Measurements from ENCODE around the gene SART1. TPM values are rescaled to one million over a fixed set of nuclear protein-coding genes. Genes with fewer than 3 reads are reported as not detected.

Gene SART1, protein sequence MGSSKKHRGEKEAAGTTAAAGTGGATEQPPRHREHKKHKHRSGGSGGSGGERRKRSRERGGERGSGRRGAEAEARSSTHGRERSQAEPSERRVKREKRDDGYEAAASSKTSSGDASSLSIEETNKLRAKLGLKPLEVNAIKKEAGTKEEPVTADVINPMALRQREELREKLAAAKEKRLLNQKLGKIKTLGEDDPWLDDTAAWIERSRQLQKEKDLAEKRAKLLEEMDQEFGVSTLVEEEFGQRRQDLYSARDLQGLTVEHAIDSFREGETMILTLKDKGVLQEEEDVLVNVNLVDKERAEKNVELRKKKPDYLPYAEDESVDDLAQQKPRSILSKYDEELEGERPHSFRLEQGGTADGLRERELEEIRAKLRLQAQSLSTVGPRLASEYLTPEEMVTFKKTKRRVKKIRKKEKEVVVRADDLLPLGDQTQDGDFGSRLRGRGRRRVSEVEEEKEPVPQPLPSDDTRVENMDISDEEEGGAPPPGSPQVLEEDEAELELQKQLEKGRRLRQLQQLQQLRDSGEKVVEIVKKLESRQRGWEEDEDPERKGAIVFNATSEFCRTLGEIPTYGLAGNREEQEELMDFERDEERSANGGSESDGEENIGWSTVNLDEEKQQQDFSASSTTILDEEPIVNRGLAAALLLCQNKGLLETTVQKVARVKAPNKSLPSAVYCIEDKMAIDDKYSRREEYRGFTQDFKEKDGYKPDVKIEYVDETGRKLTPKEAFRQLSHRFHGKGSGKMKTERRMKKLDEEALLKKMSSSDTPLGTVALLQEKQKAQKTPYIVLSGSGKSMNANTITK
- 41.0 TPM for total RNA-seq

DNA sequence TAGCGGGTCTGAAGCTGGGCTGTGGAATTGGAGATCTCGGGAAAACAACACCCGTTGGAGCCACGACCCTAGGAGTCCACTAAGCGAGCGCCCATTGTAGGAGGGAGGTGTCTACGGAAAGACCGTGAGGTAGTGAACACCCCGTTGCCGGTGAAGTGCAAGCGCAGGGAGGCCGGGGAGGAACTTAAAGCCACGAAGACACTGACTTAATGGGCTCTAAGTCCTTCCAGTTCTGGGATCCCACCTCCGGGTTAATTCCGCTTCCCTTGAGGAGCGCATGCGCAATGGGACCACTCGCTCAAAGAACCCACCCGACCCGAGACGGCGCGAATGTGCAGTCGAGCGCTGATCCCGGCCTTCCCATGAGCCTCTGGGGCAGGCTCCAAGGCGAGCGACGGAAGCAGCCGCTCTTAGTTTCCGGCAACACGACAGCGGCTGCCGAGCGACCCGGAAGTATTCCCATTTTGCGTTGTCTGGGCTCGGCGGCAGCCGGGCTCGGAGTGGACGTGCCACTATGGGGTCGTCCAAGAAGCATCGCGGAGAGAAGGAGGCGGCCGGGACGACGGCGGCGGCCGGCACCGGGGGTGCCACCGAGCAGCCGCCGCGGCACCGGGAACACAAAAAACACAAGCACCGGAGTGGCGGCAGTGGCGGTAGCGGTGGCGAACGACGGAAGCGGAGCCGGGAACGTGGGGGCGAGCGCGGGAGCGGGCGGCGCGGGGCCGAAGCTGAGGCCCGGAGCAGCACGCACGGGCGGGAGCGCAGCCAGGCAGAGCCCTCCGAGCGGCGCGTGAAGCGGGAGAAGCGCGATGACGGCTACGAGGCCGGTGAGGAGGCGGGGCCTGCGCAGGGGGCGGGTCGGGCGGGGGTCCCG lies at the start of gene SART1:
TSS of gene SART1 (plus strand) at position 468 of the 874 bp plus-strand sequence. CDS start at position 515, 47 bp downstream.
- DNase-seq (ENCODE audit: low spot score), result peak; percentile 98

DNA sequence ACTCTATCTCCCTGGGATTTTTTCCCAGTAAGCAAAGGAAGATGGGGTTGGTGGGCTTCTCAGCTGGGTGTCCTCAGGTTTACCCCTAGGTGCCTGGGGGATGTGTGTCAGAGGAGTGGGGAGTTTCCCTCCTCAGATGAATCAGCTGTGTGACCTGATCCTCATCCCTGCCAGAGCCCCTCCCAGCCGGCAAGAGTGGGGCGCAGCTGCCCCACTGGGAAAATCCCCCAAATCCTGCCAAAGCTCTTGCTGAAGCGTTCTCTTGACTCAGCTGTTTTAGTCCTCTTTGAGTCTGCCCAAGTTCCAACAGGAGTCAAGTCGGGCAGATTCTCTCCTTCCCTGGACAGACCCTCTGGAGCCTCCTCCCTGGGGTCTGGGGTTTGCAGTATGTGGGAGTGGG lies 48.7 kb upstream of the SART1 start:
- DNase-seq (ENCODE audit: low spot score), result no peak

DNA sequence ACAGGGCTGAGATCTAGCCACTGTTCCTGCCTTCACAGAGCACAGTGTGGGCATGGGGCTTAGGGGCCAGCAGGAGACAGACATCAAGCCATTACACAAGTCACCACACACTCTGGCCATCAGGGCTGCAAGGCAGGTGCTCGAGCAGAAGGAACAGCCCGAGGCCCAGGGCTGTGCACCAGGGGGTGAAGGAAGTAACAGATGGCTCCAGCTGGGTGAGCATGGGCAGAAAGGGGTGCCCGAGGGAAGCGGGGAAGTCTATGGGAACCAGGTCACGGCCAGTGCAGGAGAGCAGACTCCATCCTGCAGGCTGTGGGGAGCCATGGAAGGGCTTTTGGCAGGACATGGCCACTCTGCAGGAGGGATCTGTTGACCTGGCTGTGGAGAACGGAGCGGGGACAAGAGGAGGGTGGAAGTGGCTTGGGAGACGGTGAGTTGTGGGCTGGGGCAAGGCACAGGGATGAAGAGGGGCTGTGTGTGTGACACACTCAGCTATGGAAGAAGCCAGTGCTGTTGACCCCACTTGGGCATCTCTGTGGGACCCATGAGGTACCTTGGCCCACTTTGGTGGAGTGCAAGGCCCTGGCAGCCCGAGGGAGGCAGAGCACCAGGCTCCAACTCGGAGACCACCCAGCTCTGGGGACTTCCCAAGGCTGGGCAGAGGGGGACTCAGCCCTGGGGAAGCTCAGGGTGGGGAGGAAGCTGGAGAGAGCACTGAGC lies 46.3 kb upstream of the SART1 start:
- DNase-seq (ENCODE audit: low spot score), result no peak

DNA sequence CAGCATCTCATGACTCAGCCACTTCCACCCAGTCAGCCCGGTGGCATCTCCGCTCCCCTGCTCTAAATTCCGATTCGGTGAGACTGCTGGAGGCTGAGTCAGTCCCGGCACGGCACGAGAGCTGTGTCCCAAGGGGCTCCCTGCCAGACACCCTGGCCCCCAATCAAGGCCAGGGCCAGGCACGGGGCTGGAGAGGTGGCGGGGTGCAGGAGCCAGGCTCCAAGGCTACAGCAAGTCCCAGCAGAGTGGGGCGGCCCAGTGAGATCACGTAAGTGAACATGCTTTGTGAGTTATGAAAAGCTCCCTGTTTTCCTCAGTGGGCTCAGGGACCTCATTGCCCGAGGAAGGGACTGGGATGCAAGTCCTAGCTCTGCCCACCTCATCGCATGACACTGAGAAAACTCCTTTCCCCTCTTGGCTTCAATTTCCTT lies 45.7 kb upstream of the SART1 start:
- peak; percentile 72 for DNase-seq (ENCODE audit: low spot score)

DNA sequence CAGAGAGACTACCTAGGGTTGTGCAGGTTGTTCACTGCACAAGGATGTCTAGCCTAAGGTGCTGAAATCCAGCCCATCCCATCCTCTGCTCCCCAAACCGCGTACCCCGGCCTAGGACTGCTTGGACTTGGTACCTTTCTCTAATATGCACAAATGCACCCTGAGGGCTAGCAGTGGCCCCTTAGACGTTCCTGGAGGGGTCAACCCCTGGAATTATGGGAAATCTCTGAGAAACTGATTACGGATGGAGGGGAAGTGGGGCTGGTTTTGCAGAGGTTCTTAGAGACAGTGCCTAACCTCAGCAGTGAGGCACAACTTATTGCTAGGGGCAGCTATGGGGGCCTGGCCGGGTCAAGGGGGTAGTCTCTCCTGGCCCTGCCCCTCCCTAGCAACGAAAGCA lies 45.1 kb upstream of the SART1 start:
- no peak for DNase-seq (ENCODE audit: low spot score)

DNA sequence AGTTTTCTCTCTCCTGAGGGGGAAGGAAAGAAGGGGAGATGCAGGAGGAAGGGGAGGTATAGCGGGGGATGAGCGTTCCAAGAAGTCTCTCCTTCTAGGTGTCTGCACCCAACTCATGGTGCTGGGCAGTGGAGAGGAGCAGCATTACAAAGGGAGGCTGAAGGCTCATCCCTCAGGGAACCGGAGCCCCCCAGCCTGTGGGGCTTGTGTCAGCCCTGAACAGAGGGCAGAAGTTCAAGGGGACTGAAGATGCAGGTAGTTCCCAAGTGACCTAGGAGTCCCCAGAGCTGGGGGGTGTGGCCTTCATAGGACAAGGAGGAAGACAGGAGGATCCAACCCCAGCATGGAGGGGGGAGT lies 44.5 kb upstream of the SART1 start:
- DNase-seq (ENCODE audit: low spot score), result no peak

DNA sequence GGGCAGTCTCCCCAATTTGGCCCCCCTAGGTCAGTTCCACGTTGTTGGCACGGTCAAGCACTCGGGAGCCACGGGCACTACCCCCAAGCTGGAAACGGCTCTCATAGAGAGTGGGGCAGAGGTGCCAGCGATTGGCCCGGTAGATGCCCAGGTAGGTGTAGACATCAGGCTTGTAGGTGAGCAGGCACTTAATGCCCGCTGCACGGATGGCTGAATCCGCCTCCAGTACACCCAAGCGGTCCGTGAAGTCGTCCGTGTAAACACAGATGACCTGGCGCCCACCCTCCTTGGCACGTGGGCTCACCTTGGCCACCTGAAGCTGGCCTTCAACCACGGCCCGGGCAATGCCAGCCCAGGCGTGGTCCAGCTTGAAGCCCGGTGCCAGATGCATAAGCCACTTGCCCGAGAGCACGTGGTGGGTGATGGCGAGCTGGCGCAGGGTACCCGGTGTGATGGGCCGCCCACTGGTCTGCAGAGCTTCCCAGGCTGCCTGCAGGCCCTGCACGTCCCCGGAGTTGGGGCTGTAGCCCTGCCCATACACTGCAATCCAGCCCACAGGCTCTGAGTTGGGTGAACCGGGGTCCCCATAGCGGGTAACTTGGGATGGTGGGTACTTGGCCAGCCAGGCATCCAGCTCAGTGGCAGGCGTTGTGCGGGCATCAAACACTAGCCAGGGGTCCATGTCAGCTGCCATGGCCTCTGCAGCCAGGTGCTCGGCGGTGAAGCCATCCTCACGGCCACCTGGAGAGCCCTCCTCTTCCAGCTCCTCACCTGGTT lies 43.9 kb upstream of the SART1 start:
- no peak for DNase-seq (ENCODE audit: low spot score)

DNA sequence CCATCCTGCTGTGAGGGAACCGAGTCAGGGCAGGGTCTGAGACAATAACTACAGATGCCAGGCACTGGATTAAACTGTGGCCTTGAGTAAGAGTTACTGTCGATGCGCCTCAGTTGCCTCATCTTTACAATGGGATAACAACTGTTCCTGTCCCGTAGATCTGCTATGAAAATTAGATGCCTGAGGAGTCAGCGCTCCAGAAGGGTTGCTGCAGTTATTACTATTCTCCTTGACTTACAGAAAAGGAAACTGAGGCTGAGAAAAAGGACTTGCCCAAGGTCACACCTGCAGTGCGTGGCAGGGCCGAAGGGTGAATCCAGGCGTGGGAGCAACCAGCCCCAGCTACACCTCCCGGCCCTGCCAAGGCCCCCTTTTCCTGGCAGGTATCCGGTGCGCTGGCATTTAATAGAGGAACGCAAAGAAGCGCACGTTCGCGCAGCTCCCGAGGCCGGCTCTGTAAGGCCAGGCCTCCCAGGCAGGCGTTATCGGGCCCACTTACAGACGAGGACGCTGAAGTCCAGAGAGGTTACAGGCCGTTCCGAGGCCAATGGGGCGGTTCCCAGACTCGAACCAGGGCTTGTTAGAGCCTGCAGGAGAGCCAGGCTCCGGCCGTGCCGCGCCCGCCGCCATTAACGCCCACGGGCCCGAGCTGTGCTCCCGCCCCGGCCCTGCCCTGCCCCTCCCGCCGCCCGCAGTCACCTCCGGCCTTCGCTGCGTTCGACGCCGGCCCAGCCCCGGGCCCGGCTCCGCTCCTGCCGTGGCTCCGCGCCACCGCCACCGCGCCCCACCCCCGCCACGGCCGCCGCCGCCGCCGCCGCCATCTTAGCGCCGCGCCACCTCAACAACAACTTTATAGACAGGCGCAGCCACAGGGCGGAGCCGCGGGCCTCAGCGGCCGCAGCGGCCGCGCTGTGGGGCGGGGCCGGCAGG lies 43.1 kb upstream of the SART1 start, which contains the start of gene C11orf68:
TSS of gene C11orf68 (minus strand) at position 852 of the 930 bp plus-strand sequence. CDS start at position 821, 31 bp downstream.
- DNase-seq (ENCODE audit: low spot score), result no peak

DNA sequence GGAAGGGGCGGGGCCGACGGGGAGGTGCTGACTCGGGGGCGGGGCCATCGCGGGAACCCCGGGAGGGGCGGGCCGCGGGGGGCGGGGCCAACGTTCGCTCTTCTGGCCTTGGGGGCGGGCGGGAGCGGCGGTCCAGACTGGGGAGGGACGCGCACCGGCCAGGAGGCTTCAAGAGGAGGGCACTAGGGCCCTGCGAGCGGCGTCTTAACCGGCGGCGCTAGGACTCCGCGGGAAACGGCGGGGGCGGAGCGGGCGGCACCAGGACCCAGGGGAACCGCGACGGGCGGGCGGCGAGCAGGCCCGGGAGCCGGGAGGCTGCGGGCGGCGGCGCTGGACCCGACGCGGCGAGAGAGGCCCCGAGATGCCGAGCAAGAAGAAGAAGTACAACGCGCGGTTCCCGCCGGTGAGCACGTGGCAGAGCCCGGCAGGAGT lies 42.4 kb upstream of the SART1 start, which contains the start of gene DRAP1:
TSS of gene DRAP1 (plus strand) at position 286 of the 432 bp plus-strand sequence. CDS start at position 362, 76 bp downstream.
- DNase-seq (ENCODE audit: low spot score), result peak; percentile 99

DNA sequence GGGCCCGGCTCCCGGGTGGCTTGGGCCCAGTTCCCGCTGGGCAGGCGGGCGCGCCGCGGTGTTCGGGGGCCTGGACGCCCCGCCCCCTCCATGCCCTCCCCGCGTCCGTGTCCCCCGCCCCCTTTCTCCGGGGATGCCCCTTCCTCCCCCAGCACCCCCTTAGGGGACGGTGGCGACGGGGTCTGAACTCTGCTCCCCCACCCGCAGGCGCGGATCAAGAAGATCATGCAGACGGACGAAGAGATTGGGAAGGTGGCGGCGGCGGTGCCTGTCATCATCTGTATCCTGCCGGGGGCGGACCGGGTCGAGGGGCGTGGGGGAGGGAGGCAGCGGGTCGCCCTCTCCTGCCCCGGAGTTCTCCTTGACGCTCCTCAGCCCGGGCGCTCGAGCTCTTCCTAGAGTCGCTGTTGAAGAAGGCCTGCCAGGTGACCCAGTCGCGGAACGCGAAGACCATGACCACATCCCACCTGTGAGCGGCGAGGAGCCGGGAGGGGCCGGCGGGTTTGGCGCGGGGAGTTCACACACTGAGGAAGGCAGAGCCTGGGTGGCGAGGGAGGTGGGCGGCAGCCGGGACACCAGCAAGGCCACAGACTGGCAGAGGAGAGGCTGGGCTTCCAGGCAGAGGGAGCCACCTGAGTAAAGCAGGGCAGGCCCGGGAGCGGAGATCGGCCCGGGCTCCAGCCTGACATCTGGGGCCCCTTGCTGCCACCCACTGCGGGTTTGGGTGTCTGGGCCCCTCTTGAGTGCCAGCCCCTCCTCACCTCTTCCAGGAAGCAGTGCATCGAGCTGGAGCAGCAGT lies 41.8 kb upstream of the SART1 start:
- DNase-seq (ENCODE audit: low spot score), result peak; percentile 39

DNA sequence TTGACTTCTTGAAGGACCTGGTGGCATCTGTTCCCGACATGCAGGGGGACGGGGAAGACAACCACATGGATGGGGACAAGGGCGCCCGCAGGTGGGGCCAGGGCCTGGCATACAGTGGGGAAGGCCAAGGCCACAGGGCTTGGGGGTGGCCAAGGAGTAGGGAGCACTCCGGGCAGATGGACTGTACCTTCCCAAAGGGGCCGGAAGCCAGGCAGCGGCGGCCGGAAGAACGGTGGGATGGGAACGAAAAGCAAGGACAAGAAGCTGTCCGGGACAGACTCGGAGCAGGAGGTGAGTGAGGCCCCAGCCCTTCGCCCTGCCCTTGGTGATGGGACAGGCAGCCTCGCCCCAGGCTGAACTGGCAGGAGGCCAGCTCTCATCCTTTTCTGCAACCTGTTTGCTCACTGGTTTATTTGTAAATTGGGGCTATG lies 41.1 kb upstream of the SART1 start:
- no peak for DNase-seq (ENCODE audit: low spot score)

DNA sequence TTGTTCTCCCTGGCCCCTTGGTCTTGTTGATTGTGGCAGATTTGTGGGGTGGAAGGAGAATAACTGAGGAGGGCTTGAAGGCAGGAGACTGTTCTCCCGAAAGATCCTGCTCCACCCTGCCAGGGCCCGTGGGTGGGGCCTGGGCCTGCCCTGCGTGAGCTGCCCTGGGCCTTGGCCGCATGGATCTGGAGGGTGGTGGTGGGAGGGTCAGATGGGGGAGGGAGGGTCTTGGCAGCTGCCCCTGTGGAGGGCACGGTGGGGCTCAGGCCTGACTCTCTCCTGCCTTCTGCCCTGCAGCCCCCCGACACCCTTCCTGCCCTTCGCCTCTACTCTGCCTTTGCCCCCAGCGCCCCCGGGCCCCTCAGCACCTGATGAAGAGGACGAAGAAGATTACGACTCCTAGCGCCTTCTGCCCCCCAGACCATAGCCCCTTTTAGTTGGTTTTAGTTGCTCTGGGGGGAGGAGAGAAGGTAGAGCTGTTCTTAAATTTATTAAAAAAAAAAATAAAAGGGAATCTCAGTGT lies 40.4 kb upstream of the SART1 start:
- DNase-seq (ENCODE audit: low spot score), result no peak

DNA sequence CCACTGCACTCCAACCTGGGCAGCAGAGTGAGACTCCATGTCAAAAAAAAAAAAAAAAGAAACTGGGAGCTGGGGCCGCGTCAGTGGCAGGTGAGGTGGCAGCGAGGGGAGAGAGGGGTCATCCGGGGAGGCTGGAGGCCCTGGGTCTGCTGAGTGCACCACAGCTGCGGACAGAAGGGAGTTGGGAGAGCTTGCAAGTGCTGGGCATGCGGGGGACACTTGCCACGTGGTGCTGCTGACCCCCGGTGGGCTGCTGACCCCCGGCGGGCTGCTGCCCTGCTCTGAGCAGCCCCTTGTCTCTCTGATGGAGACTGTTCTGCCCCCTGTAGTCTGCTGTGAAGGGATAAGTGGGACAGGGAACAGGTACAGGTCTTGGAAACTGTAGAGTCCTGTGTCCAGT lies 39.7 kb upstream of the SART1 start:
- no peak for DNase-seq (ENCODE audit: low spot score)

DNA sequence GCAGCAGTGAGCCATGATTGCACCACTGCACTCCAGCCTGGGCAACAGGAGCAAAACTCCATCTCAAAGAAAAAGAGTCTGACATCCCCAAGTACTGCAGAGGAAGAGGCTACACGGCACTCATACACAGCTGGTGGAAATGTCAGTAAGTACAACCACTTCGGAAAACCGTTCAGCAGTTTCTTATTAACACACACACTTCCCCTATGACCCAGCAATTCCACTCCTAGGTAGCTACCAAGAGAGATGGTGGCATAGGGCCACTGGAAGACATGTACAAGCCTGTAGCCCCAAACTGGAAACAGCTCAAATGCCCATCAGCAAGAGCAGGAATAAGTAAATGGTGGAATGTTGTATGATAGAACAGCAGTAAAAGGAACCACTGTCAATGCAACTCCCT lies 39.0 kb upstream of the SART1 start:
- no peak for DNase-seq (ENCODE audit: low spot score)

DNA sequence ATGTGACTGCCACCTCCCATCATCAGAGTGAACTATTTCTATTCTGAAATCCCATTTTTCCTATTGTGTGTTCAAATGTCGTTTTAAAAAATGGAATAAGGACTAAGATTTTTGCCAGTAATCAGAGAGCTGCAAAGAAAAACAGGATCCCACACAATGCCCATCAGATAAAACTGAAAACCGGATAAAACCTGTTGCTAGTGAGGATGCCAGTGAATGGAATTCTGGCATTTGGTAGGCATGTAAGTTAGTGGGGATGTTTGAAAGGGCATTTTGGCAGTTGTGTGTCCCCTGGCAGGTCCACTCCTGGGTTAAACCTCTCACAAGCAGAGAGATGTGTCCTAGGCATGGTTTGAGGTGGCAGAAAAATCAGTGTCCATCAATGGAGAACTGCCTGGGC lies 36.1 kb upstream of the SART1 start:
- no peak for DNase-seq (ENCODE audit: low spot score)

DNA sequence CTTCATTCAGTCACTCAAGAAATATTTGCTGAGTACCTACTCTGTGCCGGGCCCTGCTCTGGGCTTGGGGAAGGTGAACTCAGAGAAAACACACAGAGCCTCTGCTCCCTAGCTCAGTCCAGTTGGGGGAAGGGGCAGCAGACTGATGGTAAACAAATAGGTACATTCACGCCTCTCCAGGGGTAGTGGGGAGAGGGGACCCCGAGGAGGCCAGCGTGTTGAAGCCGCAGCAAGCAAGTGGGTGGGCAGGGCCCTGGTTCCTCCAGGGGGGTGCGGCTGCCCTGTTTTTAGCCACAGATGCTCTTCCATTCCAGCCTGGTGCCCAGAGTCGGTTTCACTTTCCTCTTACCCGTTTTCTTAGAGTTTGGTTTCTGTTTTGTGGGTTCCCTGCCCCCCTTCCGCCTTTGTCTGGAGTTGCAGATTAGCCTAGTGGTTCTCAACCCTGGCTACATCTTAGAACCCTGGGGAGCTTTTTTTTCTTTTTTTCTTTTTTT lies 33.6 kb upstream of the SART1 start:
- peak; percentile 32 for DNase-seq (ENCODE audit: low spot score)

DNA sequence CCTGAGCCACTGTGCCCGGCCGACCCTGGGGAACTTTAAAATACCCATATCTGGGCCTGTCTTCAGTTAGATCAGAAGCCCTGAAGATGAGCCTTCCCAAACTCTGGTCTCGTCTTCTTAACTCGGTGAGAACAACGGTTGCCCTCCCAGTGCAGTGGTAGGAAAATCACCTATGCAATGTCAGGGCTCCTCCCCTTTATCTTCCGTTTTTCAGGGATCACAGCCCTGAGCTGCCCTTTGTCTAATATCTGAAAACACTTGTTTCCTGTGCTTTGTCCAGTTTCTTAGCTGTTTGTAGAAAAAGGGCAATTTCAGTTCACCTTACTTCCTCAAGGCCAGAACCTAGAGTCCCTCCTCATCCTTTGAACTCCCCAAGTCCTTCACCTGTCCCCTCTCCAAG lies 32.9 kb upstream of the SART1 start:
- DNase-seq (ENCODE audit: low spot score), result no peak
